ENCODE data around the gene CNPY4. TPM values are rescaled to one million over a fixed set of nuclear protein-coding genes. Genes with fewer than 3 reads are reported as not detected.

The CNPY4 gene
- total RNA-seq, 1 experiment from 2014 or later, result 10.4 TPM

- H3K18ac ChIP-seq (ENCODE audit: insufficient read length, low read depth, low read length), result no peak overlapping the region
- H2AFZ ChIP-seq (ENCODE audit: low read length), result no peak overlapping the region
- peaks cover 85 to 94% (median 92%) of the 10 kb centered on the region in 3 experiments for H3K36me3 Mint-ChIP-seq (ENCODE audit: insufficient read depth in 1 of 3, low read depth in 3 of 3)
- no peak overlapping the region for H2BK15ac ChIP-seq (ENCODE audit: low read depth, low read length)
- H2BK12ac ChIP-seq (ENCODE audit: insufficient read length, low read depth, low read length), result no peak overlapping the region
- H3K27ac ChIP-seq (ENCODE audit: insufficient read length, low read depth, low read length), result no peak overlapping the region
- no peak overlapping the region for H3K23ac ChIP-seq (ENCODE audit: insufficient read length, low read depth, low read length)
- no peak overlapping the region for H3K4me2 ChIP-seq (ENCODE audit: insufficient read depth, insufficient read length, low read length)
- H4K91ac ChIP-seq (ENCODE audit: insufficient read length, low read depth, low read length), result no peak overlapping the region
- peaks cover 3% of the 10 kb centered on the region for H3K79me1 ChIP-seq (ENCODE audit: insufficient read depth, low read depth, low read length, poor library complexity, severe bottlenecking)
- no peak overlapping the region for H3T11ph ChIP-seq (ENCODE audit: low read length)
- H3K14ac ChIP-seq (ENCODE audit: insufficient read depth, low read length), result no peak overlapping the region
- H3K9me3 Mint-ChIP-seq, result no peaks in the 10 kb centered on the region; a peak in 1 of 5 replicates
- H3K27ac Mint-ChIP-seq, result peak overlapping the region; percentile 52 to 88 (median 86); a peak in 5 of 7 replicates
- peaks cover 4% of the 10 kb centered on the region for H3K23me2 ChIP-seq (ENCODE audit: insufficient read length, low read depth, low read length, poor library complexity, severe bottlenecking)
- TF ChIP-seq CTCF (conservative IDR thresholded peaks at IDR 0.05), result no peak
- H3K79me2 ChIP-seq (ENCODE audit: insufficient read depth, low read length), result no peaks in the 10 kb centered on the region; the same call in 1 of the 2 replicates
- no peak overlapping the region for H3K4ac ChIP-seq (ENCODE audit: low read depth, low read length)
- H4K8ac ChIP-seq (replicated peaks; ENCODE audit: insufficient read length, low read depth, low read length), result no peak overlapping the region
- no peak for DNase-seq
- no CpG with 5 or more reads among the region's 16 CpGs for WGBS (ENCODE audit: extremely low coverage, insufficient read length, low lambda C conversion rate)
- H3K4me3 Mint-ChIP-seq, result peak overlapping the region in 1 of 2 experiments; percentile 46; a peak in 2 of 5 replicates
- peaks cover 4% of the 10 kb centered on the region for H3K27me3 Mint-ChIP-seq (ENCODE audit: low read depth)
- H3K9ac ChIP-seq (ENCODE audit: extremely low read depth, insufficient read length, low read length), result no peak overlapping the region
- H3K27me3 ChIP-seq (ENCODE audit: insufficient read depth, low read length), result no peaks in the 10 kb centered on the region
- no peak overlapping the region for H2BK5ac ChIP-seq (ENCODE audit: insufficient read length, low read length)
- H2AK5ac ChIP-seq (ENCODE audit: insufficient read length, low read length), result no peak overlapping the region
- H3K56ac ChIP-seq (ENCODE audit: insufficient read length, low read depth, low read length), result no peak overlapping the region
- H2BK120ac ChIP-seq (ENCODE audit: low read depth, low read length, poor library complexity, severe bottlenecking), result no peak overlapping the region
- H3K9me3 ChIP-seq (ENCODE audit: control insufficient read depth, low read depth, low read length), result no peaks in the 10 kb centered on the region
- no peaks in the 10 kb centered on the region for H3K4me1 ChIP-seq (ENCODE audit: insufficient read depth, low read length)
- no peak overlapping the region for H2BK20ac ChIP-seq (ENCODE audit: low read depth, low read length, poor library complexity, severe bottlenecking)
- H4K5ac ChIP-seq (ENCODE audit: insufficient read length, low read depth, low read length), result no peak overlapping the region
- H4K20me1 ChIP-seq (ENCODE audit: control insufficient read depth, insufficient read depth, insufficient read length), result no peaks in the 10 kb centered on the region
- H3K4me1 Mint-ChIP-seq, result peaks cover 14 to 21% of the 10 kb centered on the region in 2 experiments
Measured at GRCh38 chr7:100093925-100094486, 25.4 kb upstream of the CNPY4 start.

Measured in H9 (cell line).